ENCODE measurements around the gene GSG1. TPM values are rescaled to one million over a fixed set of nuclear protein-coding genes. Genes with fewer than 3 reads are reported as not detected.

GSG1 gene
- total RNA-seq, 1 donor from 2014 or later, result 0.23 TPM

- Histone ChIP-seq H3K27ac (ENCODE audit: low read depth, low read length) (peak overlapping the region; percentile 34), H2AFZ (ENCODE audit: low read depth, low read length) (peak overlapping the region; percentile 22), H3K9me3 (ENCODE audit: insufficient read depth, low read depth, low read length) (no peaks in the 10 kb centered on the region), H3K27me3 (ENCODE audit: insufficient read depth, low read length) (no peaks in the 10 kb centered on the region), H3K4me2 (ENCODE audit: low read length) (peak overlapping the region; percentile 73), H3K79me2 (ENCODE audit: insufficient read depth, low read length) (no peaks in the 10 kb centered on the region), H3K36me3 (ENCODE audit: insufficient read depth, low read length) (no peaks in the 10 kb centered on the region), H3K4me1 (ENCODE audit: insufficient read depth, low read length) (peaks cover 21% of the 10 kb centered on the region), H3K9ac (ENCODE audit: low read length) (peak overlapping the region; percentile 12), H3K4me3 (ENCODE audit: insufficient read depth, low read depth, low read length) (peak overlapping the region; percentile 13), H4K20me1 (ENCODE audit: insufficient read depth, low read length) (no peaks in the 10 kb centered on the region)
- H3K9me3 Mint-ChIP-seq (ENCODE audit: unreplicated experiment), result no peaks in the 10 kb centered on the region
- FAIRE-seq (peak; percentile 87), DNase-seq (ENCODE audit: low read depth) (peak; percentile 79)
- no peaks in the 10 kb centered on the region for H3K36me3 Mint-ChIP-seq (ENCODE audit: low read depth, unreplicated experiment)
- H3K27me3 Mint-ChIP-seq (ENCODE audit: low read depth, unreplicated experiment), result peaks cover 4% of the 10 kb centered on the region
- H3K4me1 Mint-ChIP-seq (ENCODE audit: low read depth, unreplicated experiment), result peaks cover 23% of the 10 kb centered on the region
- no peak for TF ChIP-seq EZH2 (IDR thresholded peaks at IDR 0.05; ENCODE audit: insufficient read depth, low read length)
- no peak for TF ChIP-seq CTCF (IDR thresholded peaks at IDR 0.05; ENCODE audit: insufficient read depth, low read depth, low read length)
- H3K27ac Mint-ChIP-seq (ENCODE audit: unreplicated experiment), result peak overlapping the region; percentile 68
- H3K4me3 Mint-ChIP-seq (ENCODE audit: unreplicated experiment), result peak overlapping the region; percentile 34
These were observed 32.1 kb upstream of the GSG1 start for GRCh38 chr12:13135371-13136178.

DNA sequence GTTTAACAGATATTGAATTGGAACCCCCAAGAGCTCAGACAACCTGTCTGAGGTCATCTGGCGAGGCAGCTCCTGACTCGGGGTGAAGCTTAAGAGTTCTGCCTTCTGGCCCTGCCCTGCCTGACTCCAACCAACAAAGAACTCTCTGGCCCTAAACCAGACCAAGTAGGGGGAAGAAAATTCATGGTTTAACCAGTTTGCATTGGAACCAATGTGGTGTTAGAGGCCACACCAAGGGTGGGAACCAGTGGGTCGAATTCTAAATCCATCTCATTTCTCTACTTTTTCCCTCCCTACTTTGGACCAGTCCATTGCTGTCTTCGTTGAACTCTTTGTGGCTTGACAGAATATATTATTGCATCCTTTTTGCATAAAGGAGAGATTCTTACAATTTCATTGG is 30.4 kb upstream of the GSG1 start:
- H3K9me3 Mint-ChIP-seq (ENCODE audit: unreplicated experiment), result no peaks in the 10 kb centered on the region
- Histone ChIP-seq H4K20me1 (ENCODE audit: insufficient read depth, low read length) (no peaks in the 10 kb centered on the region), H2AFZ (ENCODE audit: low read depth, low read length) (no peak overlapping the region), H3K9me3 (ENCODE audit: insufficient read depth, low read depth, low read length) (no peaks in the 10 kb centered on the region), H3K36me3 (ENCODE audit: insufficient read depth, low read length) (no peaks in the 10 kb centered on the region), H3K4me3 (ENCODE audit: insufficient read depth, low read depth, low read length) (no peak overlapping the region), H3K27me3 (ENCODE audit: insufficient read depth, low read length) (no peaks in the 10 kb centered on the region), H3K27ac (ENCODE audit: low read depth, low read length) (no peak overlapping the region), H3K4me2 (ENCODE audit: low read length) (no peak overlapping the region), H3K4me1 (ENCODE audit: insufficient read depth, low read length) (peaks cover 21% of the 10 kb centered on the region), H3K79me2 (ENCODE audit: insufficient read depth, low read length) (no peaks in the 10 kb centered on the region), H3K9ac (ENCODE audit: low read length) (no peak overlapping the region)
- no peak for FAIRE-seq
- TF ChIP-seq EZH2 (IDR thresholded peaks at IDR 0.05; ENCODE audit: insufficient read depth, low read length), result no peak
- no peak for TF ChIP-seq CTCF (IDR thresholded peaks at IDR 0.05; ENCODE audit: insufficient read depth, low read depth, low read length)
- H3K36me3 Mint-ChIP-seq (ENCODE audit: low read depth, unreplicated experiment), result no peaks in the 10 kb centered on the region
- no peak overlapping the region for H3K27ac Mint-ChIP-seq (ENCODE audit: unreplicated experiment)
- H3K4me3 Mint-ChIP-seq (ENCODE audit: unreplicated experiment), result no peak overlapping the region
- H3K4me1 Mint-ChIP-seq (ENCODE audit: low read depth, unreplicated experiment), result peaks cover 23% of the 10 kb centered on the region
- peaks cover 4% of the 10 kb centered on the region for H3K27me3 Mint-ChIP-seq (ENCODE audit: low read depth, unreplicated experiment)
- no peak for DNase-seq (ENCODE audit: low read depth)

GRCh38 chr12:13130981-13131380 is 27.5 kb upstream of the GSG1 start:
- H3K27me3 ChIP-seq (ENCODE audit: insufficient read depth, low read length), result no peaks in the 10 kb centered on the region
- peaks cover 20% of the 10 kb centered on the region for H3K4me1 Mint-ChIP-seq (ENCODE audit: low read depth, unreplicated experiment)
- no peaks in the 10 kb centered on the region for H3K79me2 ChIP-seq (ENCODE audit: insufficient read depth, low read length)
- no peaks in the 10 kb centered on the region for H3K9me3 Mint-ChIP-seq (ENCODE audit: unreplicated experiment)
- H3K4me3 ChIP-seq (ENCODE audit: insufficient read depth, low read depth, low read length), result no peak overlapping the region
- no peaks in the 10 kb centered on the region for H3K36me3 ChIP-seq (ENCODE audit: insufficient read depth, low read length)
- FAIRE-seq (peak; percentile 68), DNase-seq (ENCODE audit: low read depth) (no peak)
- no peaks in the 10 kb centered on the region for H3K27me3 Mint-ChIP-seq (ENCODE audit: low read depth, unreplicated experiment)
- H3K9me3 ChIP-seq (ENCODE audit: insufficient read depth, low read depth, low read length), result no peaks in the 10 kb centered on the region
- no peak overlapping the region for H3K27ac Mint-ChIP-seq (ENCODE audit: unreplicated experiment)
- H3K4me1 ChIP-seq (ENCODE audit: insufficient read depth, low read length), result peaks cover 12% of the 10 kb centered on the region
- no peak overlapping the region for H3K9ac ChIP-seq (ENCODE audit: low read length)
- H4K20me1 ChIP-seq (ENCODE audit: insufficient read depth, low read length), result no peaks in the 10 kb centered on the region
- no peaks in the 10 kb centered on the region for H3K36me3 Mint-ChIP-seq (ENCODE audit: low read depth, unreplicated experiment)
- no peak overlapping the region for H3K4me3 Mint-ChIP-seq (ENCODE audit: unreplicated experiment)
- TF ChIP-seq EZH2 (IDR thresholded peaks at IDR 0.05; ENCODE audit: insufficient read depth, low read length), result no peak
- H2AFZ ChIP-seq (ENCODE audit: low read depth, low read length), result no peak overlapping the region
- peak overlapping the region; percentile 33 for H3K4me2 ChIP-seq (ENCODE audit: low read length)
- no peak overlapping the region for H3K27ac ChIP-seq (ENCODE audit: low read depth, low read length)
